SH-SY5Y (cell line): ENCODE data around the gene CCDC124.

Experiments used
- GATA2 ChIP-seq: IDR thresholded peaks from 2 replicates; pipeline ENCODE4 v1.6.1; 2011; ENCODE audit warnings: mild to moderate bottlenecking, low read depth, low read length
- GATA3 ChIP-seq: IDR thresholded peaks from 2 replicates; pipeline ENCODE4 v1.6.1; 2011; ENCODE audit warnings: low read depth, mild to moderate bottlenecking, low read length, moderate library complexity

GRCh38 chr19:17963936-17964691 is 31.3 kb downstream of the CCDC124 start:
- TF ChIP-seq GATA2 (no peak), GATA3 (no peak)
